Lower leg skin (tissue), 3 donors: ENCODE data around the gene CLRN1.

Experiments used
- POLR2A ChIP-seq, 2 donors: fragments of 450-650 bp; IDR thresholded peaks; one replicate each; pipeline ENCODE4 v1.6.1; 2016 to 2017; ENCODE audit warnings: antibody characterized with exemption in 2 of 2, mild to moderate bottlenecking in 1 of 2, moderate library complexity in 1 of 2
- TF ChIP-seq, protein P1 (sequence below), 3 donors: fragments of 450-650 bp; IDR thresholded peaks; one replicate each; pipeline ENCODE4 v1.5.1; 2016; ENCODE audit warnings: antibody characterized with exemption in 3 of 3, mild to moderate bottlenecking in 3 of 3, moderate library complexity in 2 of 3

DNA sequence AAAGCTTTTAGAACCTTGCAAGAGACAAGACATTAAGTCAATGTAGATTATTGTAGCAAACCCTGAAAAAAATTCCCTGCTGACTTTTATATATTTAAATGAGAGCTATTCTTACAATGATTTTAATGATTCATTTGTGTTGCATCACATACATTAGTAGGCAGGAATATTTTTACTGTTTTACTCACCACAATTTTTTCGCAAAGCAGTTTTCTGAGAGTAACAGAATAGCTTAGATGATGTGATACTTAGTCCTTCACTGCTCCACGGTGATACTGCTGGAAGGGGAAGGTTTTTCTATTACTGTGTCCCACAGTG is 43.9 kb upstream of the CLRN1 start:
- TF ChIP-seq, protein P1, sequence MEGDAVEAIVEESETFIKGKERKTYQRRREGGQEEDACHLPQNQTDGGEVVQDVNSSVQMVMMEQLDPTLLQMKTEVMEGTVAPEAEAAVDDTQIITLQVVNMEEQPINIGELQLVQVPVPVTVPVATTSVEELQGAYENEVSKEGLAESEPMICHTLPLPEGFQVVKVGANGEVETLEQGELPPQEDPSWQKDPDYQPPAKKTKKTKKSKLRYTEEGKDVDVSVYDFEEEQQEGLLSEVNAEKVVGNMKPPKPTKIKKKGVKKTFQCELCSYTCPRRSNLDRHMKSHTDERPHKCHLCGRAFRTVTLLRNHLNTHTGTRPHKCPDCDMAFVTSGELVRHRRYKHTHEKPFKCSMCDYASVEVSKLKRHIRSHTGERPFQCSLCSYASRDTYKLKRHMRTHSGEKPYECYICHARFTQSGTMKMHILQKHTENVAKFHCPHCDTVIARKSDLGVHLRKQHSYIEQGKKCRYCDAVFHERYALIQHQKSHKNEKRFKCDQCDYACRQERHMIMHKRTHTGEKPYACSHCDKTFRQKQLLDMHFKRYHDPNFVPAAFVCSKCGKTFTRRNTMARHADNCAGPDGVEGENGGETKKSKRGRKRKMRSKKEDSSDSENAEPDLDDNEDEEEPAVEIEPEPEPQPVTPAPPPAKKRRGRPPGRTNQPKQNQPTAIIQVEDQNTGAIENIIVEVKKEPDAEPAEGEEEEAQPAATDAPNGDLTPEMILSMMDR (IDR thresholded peaks at IDR 0.05) = no peak
- no peak for TF ChIP-seq POLR2A (IDR thresholded peaks at IDR 0.05)
